PC-3 (cell line): ENCODE results near the gene ZFX. TPM values are rescaled to one million over a fixed set of nuclear protein-coding genes. Genes with fewer than 3 reads are reported as not detected.

Experiments
- ATAC-seq: fragments of 200-7000 bp; cut with Tn5 transposase; 2 replicates; pipeline ENCODE4 v1.9.1; 2020; ENCODE audit warnings: mild to moderate bottlenecking, moderate library complexity
- BruUV-seq: library from RNA; stranded (reverse); fragments of 400-500 nt; replicated peaks from 2 replicates; lab custom pipeline; 2021; lab: Mats Ljungman, UMichigan
- CTCF ChIA-PET: fragments of 300-600 bp; sonication (Branson Sonifier 250); formaldehyde crosslinking; loops from one replicate; lab custom pipeline; 2022; ENCODE audit warnings: antibody characterized with exemption; lab: Charles Lee
- POLR2A ChIA-PET: fragments of 300-600 bp; sonication (Branson Sonifier 250); formaldehyde crosslinking; loops from one replicate; lab custom pipeline; 2022; ENCODE audit warnings: antibody characterized with exemption; ENCODE audit not compliant: unreplicated experiment; lab: Charles Lee
- DNase-seq: peaks from one replicate; pipeline ENCODE4 v3.0.0-alpha.2; 2015
- H2AFZ ChIP-seq: fragments of 300-600 bp; sonication (generic); 2 replicates; pipeline ENCODE4 v1.6.0; 2016; ENCODE audit warnings: antibody characterized with exemption, low read length
- H3F3A ChIP-seq: fragments of 300-600 bp; sonication (generic); one replicate; pipeline ENCODE4 v1.6.0; 2017; ENCODE audit warnings: antibody characterized with exemption, low read length, control low read depth, mild to moderate bottlenecking; ENCODE audit not compliant: unreplicated experiment
- H3K27ac ChIP-seq: fragments of 300-600 bp; sonication (generic); 2 replicates; pipeline ENCODE4 v1.5.1; 2016; ENCODE audit warnings: mild to moderate bottlenecking, low read length
- H3K27me3 ChIP-seq: fragments of 300-600 bp; sonication (generic); 2 replicates; pipeline ENCODE4 v1.6.1; 2016; ENCODE audit warnings: low read length, mixed read lengths
- H3K36me3 ChIP-seq: fragments of 300-600 bp; sonication (generic); 2 replicates; pipeline ENCODE4 v1.6.1; 2016; ENCODE audit warnings: low read depth, mixed run types, low read length, mixed read lengths
- H3K4me1 ChIP-seq: fragments of 300-600 bp; sonication (generic); 2 replicates; pipeline ENCODE4 v1.5.1; 2016; ENCODE audit warnings: low read length; ENCODE audit not compliant: insufficient read depth
- H3K4me2 ChIP-seq: fragments of 300-600 bp; sonication (generic); 2 replicates; pipeline ENCODE4 v1.6.0; 2016; ENCODE audit warnings: low read length
- H3K4me3 ChIP-seq: fragments of 300-600 bp; sonication (generic); 2 replicates; pipeline ENCODE4 v1.5.1; 2016; ENCODE audit warnings: mild to moderate bottlenecking, low read length, mixed read lengths
- H3K79me2 ChIP-seq: fragments of 300-600 bp; sonication (generic); 2 replicates; pipeline ENCODE4 v1.6.1; 2017; ENCODE audit warnings: low read length, mixed read lengths
- H3K9ac ChIP-seq: fragments of 300-600 bp; sonication (generic); 2 replicates; pipeline ENCODE4 v1.6.0; 2016; ENCODE audit warnings: mild to moderate bottlenecking, low read length
- H3K9me2 ChIP-seq: fragments of 300-600 bp; sonication (generic); replicated peaks from 2 replicates; pipeline ENCODE4 v1.6.1; 2016; ENCODE audit warnings: mixed run types, low read length, mixed read lengths
- H3K9me3 ChIP-seq: fragments of 300-600 bp; sonication (generic); 2 replicates; pipeline ENCODE4 v1.6.1; 2016; ENCODE audit warnings: low read length, mixed read lengths
- H4K20me1 ChIP-seq: fragments of 300-600 bp; sonication (generic); 2 replicates; pipeline ENCODE4 v1.6.1; 2016; ENCODE audit warnings: low read length, mixed read lengths
- CTCF ChIP-seq: fragments of 300-600 bp; sonication (generic); conservative IDR thresholded peaks from 2 replicates; pipeline ENCODE4 v1.5.1; 2017; ENCODE audit warnings: antibody characterized with exemption, low read depth, mild to moderate bottlenecking, low read length
- EZH2 ChIP-seq: fragments of 300-600 bp; sonication (generic); IDR thresholded peaks from one replicate; pipeline ENCODE4 v1.6.1; 2017; ENCODE audit warnings: antibody characterized with exemption, mild to moderate bottlenecking, low read length; ENCODE audit not compliant: unreplicated experiment
- EZH2phosphoT487 ChIP-seq: fragments of 300-600 bp; sonication (generic); IDR thresholded peaks from 2 replicates; pipeline ENCODE4 v1.6.1; 2018; ENCODE audit warnings: mild to moderate bottlenecking, antibody characterized with exemption, low read length, borderline replicate concordance
- intact Hi-C: fragments of 100-400 bp; cut with micrococcal nuclease; formaldehyde crosslinking; loops from 2 replicates; pipeline ENCODE4 v1.9.0; 2023
- total RNA-seq: library from RNA; depleted of rRNA; stranded (reverse); fragments of >200 nt; gene quantifications from 2 replicates; pipeline ENCODE4 v1.2.3, GENCODE V29; 2014

The ZFX gene
- total RNA-seq, 1 experiment from 2014 or later = 21.0 TPM

GRCh38 chrX:24241822-24242648 is 92.5 kb downstream of the ZFX start:
- peak; percentile 61 for TF ChIP-seq CTCF
- TF ChIP-seq EZH2phosphoT487 = no peak
- DNase-seq (peak; percentile 49), ATAC-seq (peak; percentile 67)
- no peaks in the 10 kb centered on the region for H3K36me3 ChIP-seq
- no peaks in the 10 kb centered on the region; the same call in 1 of the 2 replicates for H3K4me1 ChIP-seq
- ChIA-PET CTCF (no interaction called here), POLR2A (no interaction called here)
- intact Hi-C loops = loop anchor here (1.0 to 10.0 kb wide), 2 partner anchors 87 to 160 kb away; no protein-coding TSS in a partner anchor
- H3K27me3 ChIP-seq = no peaks in the 10 kb centered on the region
- no peak overlapping the region for H3K4me3 ChIP-seq
- H3F3A ChIP-seq = no peaks in the 10 kb centered on the region
- no peak overlapping the region for H3K9ac ChIP-seq
- H3K4me2 ChIP-seq = no peak overlapping the region
- no peaks in the 10 kb centered on the region for H3K79me2 ChIP-seq
- H4K20me1 ChIP-seq = no peaks in the 10 kb centered on the region
- H3K9me3 ChIP-seq = no peaks in the 10 kb centered on the region
- BruUV-seq = no TSS peak
- no peaks in the 10 kb centered on the region for H3K9me2 ChIP-seq
- H3K27ac ChIP-seq = no peak overlapping the region
- H2AFZ ChIP-seq = no peak overlapping the region

- intact Hi-C loops = loop anchor here (1.0 to 10.0 kb wide), 2 partner anchors 88 to 160 kb away; no protein-coding TSS in a partner anchor
- Histone ChIP-seq H3K79me2 (no peaks in the 10 kb centered on the region), H4K20me1 (no peaks in the 10 kb centered on the region), H3K9me3 (no peaks in the 10 kb centered on the region), H3K9ac (no peak overlapping the region), H3K4me2 (no peak overlapping the region), H3K4me1 (no peaks in the 10 kb centered on the region; the same call in 1 of the 2 replicates), H3K36me3 (no peaks in the 10 kb centered on the region), H2AFZ (no peak overlapping the region), H3K9me2 (no peaks in the 10 kb centered on the region), H3K4me3 (no peak overlapping the region), H3F3A (no peaks in the 10 kb centered on the region), H3K27ac (no peak overlapping the region), H3K27me3 (no peaks in the 10 kb centered on the region)
- DNase-seq (no peak), ATAC-seq (no peak)
- CTCF ChIA-PET = no interaction called here
- TF ChIP-seq EZH2 (no peak), EZH2phosphoT487 (no peak), CTCF (no peak)
- no TSS peak for BruUV-seq
- POLR2A ChIA-PET = no interaction called here
Measured at GRCh38 chrX:24242649-24243175, 93.2 kb downstream of the ZFX start.

DNA sequence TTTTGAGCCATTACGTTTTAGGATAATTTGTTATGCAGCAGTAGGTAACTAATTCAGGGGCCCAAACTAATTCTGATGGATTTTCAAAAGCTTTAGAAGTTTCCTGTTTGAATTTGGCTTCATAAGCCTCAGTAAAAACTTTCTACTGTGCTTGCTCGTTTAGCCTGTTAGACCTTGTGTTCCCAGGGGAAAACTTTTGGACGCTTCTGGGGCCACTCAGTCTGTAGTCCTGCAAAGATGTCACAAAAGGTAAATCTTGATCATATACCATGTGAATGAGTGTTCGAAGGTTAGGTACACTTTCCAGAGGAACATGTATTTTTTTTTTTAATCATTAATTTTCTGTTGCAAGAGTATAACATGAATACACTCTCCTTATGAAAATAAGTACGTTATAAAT is 93.7 kb downstream of the ZFX start:
- ChIA-PET POLR2A (no interaction called here), CTCF (no interaction called here)
- H3K36me3 ChIP-seq = no peaks in the 10 kb centered on the region
- no peaks in the 10 kb centered on the region for H3F3A ChIP-seq
- no peaks in the 10 kb centered on the region for H3K9me3 ChIP-seq
- TF ChIP-seq EZH2phosphoT487 = no peak
- no peak overlapping the region for H3K4me3 ChIP-seq
- no peak for ATAC-seq
- no peak overlapping the region for H3K4me2 ChIP-seq
- intact Hi-C loops = loop anchor here (10.0 kb wide), 1 partner anchor 88 kb away; no protein-coding TSS in a partner anchor
- no peak overlapping the region for H3K27ac ChIP-seq
- no peak for DNase-seq
- no peaks in the 10 kb centered on the region for H3K27me3 ChIP-seq
- no peaks in the 10 kb centered on the region for H3K79me2 ChIP-seq
- BruUV-seq = no TSS peak
- H3K9ac ChIP-seq = no peak overlapping the region
- no peaks in the 10 kb centered on the region for H3K9me2 ChIP-seq
- H4K20me1 ChIP-seq = no peaks in the 10 kb centered on the region
- H2AFZ ChIP-seq = no peak overlapping the region
- no peaks in the 10 kb centered on the region; the same call in 1 of the 2 replicates for H3K4me1 ChIP-seq
